ENCODE results near the gene ARHGEF2. TPM values are rescaled to one million over a fixed set of nuclear protein-coding genes. Genes with fewer than 3 reads are reported as not detected.

ARHGEF2 gene
- total and polyA plus RNA-seq, 2 of the 13 experiments (the other 11 are each of a cell fraction or from before 2014, with no cell fraction given): 16.1 to 32.1 TPM

GRCh38 chr1:155989242-155990004 lies 11.1 kb upstream of the ARHGEF2 start (continued):
- TF ChIP-seq HMGXB4 (CRISPR knock-in tag; IDR thresholded peaks at IDR 0.05; ENCODE audit: borderline replicate concordance in 1 of 2, low read depth in 1 of 2) (peak; percentile 46 to 69; a peak in 2 of 4 replicates), MXI1 (IDR thresholded peaks at IDR 0.05; ENCODE audit: borderline replicate concordance, low read depth, low read length) (0 out of 3 replicates have a peak, but pooled peaks have one; percentile 20), GATAD2A (CRISPR knock-in tag; IDR thresholded peaks at IDR 0.05) (peak; percentile 45; the same call in 1 of the 2 replicates), GABPB1 (CRISPR knock-in tag; IDR thresholded peaks at IDR 0.05) (peak; percentile 18; the same call in 1 of the 2 replicates), TEAD3 (CRISPR knock-in tag; optimal IDR thresholded peaks at IDR 0.05; ENCODE audit: borderline replicate concordance) (peak; percentile 53), RAD21 (CRISPR knock-in tag; IDR thresholded peaks at IDR 0.05) (peak; percentile 97), ZFX (CRISPR knock-in tag; IDR thresholded peaks at IDR 0.05; ENCODE audit: low read depth) (peak; percentile 29; the same call in 1 of the 2 replicates), MIER2 (CRISPR knock-in tag; IDR thresholded peaks at IDR 0.05) (no peak), TBP (CRISPR knock-in tag; IDR thresholded peaks at IDR 0.05) (no peak)
- TF ChIP-seq, protein P1, sequence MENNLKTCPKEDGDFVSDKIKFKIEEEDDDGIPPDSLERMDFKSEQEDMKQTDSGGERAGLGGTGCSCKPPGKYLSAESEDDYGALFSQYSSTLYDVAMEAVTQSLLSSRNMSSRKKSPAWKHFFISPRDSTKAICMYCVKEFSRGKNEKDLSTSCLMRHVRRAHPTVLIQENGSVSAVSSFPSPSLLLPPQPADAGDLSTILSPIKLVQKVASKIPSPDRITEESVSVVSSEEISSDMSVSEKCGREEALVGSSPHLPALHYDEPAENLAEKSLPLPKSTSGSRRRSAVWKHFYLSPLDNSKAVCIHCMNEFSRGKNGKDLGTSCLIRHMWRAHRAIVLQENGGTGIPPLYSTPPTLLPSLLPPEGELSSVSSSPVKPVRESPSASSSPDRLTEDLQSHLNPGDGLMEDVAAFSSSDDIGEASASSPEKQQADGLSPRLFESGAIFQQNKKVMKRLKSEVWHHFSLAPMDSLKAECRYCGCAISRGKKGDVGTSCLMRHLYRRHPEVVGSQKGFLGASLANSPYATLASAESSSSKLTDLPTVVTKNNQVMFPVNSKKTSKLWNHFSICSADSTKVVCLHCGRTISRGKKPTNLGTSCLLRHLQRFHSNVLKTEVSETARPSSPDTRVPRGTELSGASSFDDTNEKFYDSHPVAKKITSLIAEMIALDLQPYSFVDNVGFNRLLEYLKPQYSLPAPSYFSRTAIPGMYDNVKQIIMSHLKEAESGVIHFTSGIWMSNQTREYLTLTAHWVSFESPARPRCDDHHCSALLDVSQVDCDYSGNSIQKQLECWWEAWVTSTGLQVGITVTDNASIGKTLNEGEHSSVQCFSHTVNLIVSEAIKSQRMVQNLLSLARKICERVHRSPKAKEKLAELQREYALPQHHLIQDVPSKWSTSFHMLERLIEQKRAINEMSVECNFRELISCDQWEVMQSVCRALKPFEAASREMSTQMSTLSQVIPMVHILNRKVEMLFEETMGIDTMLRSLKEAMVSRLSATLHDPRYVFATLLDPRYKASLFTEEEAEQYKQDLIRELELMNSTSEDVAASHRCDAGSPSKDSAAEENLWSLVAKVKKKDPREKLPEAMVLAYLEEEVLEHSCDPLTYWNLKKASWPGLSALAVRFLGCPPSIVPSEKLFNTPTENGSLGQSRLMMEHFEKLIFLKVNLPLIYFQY (CRISPR knock-in tag; IDR thresholded peaks at IDR 0.05; ENCODE audit: borderline replicate concordance): peak; percentile 79; the same call in 1 of the 2 replicates
- TF ChIP-seq, protein P2, sequence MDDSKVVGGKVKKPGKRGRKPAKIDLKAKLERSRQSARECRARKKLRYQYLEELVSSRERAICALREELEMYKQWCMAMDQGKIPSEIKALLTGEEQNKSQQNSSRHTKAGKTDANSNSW (CRISPR knock-in tag; IDR thresholded peaks at IDR 0.05; ENCODE audit: borderline replicate concordance): 0 out of 2 replicates have a peak, but pooled peaks have one; percentile 48
- TF ChIP-seq, protein P3, sequence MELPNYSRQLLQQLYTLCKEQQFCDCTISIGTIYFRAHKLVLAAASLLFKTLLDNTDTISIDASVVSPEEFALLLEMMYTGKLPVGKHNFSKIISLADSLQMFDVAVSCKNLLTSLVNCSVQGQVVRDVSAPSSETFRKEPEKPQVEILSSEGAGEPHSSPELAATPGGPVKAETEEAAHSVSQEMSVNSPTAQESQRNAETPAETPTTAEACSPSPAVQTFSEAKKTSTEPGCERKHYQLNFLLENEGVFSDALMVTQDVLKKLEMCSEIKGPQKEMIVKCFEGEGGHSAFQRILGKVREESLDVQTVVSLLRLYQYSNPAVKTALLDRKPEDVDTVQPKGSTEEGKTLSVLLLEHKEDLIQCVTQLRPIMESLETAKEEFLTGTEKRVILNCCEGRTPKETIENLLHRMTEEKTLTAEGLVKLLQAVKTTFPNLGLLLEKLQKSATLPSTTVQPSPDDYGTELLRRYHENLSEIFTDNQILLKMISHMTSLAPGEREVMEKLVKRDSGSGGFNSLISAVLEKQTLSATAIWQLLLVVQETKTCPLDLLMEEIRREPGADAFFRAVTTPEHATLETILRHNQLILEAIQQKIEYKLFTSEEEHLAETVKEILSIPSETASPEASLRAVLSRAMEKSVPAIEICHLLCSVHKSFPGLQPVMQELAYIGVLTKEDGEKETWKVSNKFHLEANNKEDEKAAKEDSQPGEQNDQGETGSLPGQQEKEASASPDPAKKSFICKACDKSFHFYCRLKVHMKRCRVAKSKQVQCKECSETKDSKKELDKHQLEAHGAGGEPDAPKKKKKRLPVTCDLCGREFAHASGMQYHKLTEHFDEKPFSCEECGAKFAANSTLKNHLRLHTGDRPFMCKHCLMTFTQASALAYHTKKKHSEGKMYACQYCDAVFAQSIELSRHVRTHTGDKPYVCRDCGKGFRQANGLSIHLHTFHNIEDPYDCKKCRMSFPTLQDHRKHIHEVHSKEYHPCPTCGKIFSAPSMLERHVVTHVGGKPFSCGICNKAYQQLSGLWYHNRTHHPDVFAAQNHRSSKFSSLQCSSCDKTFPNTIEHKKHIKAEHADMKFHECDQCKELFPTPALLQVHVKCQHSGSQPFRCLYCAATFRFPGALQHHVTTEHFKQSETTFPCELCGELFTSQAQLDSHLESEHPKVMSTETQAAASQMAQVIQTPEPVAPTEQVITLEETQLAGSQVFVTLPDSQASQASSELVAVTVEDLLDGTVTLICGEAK (IDR thresholded peaks at IDR 0.05): no peak
- TF ChIP-seq, protein P3 (CRISPR knock-in tag; IDR thresholded peaks at IDR 0.05): 0 out of 2 replicates have a peak, but pooled peaks have one; percentile 36

All from HepG2 (cell line).